Measurements from ENCODE around the gene HEMGN.

The HEMGN gene

DNA sequence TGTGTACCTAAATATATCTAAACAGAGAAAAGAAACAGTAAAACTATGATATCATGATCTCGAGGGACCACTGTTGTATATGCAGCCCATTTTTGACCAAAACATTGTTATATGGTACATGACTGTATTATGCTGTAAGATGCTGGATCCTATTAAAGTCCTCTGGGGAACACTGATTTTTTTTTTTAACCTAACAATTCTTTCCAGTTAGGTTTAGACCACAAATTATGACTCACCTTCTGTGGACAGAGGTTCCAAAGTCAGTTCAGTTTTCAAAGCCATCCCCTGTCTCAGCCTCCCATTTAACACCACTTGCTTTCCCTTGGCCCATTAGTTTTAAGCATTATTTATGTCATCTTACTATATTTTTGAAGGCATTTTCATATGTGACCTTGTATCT is 42.8 kb downstream of the HEMGN start:
- DNase-seq = no peak

DNA sequence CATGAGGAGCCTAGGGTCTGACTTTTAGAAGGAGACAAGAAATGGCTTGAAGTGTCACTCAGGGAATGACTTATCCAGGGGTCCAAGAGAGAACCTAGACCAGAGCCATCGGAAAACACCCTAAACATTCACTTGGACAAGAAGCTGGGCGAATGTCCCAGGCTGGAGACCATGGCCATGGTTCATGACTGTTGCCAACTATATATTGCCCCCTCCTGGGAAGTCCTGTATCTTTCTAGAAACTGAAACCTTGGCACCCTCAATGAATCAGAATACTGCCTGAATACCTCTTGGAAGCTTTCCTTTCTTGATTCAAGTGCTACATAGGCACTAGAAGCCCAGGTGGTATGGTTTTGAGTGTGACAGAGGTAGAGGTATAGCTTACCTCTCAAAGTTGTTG is 45.6 kb downstream of the HEMGN start:
- no peak for DNase-seq

DNA sequence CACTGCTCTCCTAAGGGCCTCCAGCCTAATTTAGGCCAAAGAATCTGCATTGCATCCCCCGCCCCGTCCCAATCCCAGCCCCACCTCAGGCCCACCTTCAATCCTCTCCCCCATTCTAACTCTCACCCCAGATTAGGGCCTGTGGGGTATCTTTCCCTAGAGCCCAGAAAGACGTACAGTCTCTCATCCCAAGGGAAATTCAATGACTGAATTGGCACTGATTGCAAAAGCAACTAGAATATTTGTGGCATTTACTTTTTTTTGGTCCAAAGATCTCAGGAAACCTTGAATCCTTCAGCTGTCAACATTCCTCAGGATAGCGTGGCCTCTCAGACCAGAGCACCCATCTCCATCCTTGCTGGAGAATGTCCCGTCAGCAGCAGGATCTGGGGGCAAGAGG is 46.2 kb downstream of the HEMGN start:
- DNase-seq = no peak

DNA sequence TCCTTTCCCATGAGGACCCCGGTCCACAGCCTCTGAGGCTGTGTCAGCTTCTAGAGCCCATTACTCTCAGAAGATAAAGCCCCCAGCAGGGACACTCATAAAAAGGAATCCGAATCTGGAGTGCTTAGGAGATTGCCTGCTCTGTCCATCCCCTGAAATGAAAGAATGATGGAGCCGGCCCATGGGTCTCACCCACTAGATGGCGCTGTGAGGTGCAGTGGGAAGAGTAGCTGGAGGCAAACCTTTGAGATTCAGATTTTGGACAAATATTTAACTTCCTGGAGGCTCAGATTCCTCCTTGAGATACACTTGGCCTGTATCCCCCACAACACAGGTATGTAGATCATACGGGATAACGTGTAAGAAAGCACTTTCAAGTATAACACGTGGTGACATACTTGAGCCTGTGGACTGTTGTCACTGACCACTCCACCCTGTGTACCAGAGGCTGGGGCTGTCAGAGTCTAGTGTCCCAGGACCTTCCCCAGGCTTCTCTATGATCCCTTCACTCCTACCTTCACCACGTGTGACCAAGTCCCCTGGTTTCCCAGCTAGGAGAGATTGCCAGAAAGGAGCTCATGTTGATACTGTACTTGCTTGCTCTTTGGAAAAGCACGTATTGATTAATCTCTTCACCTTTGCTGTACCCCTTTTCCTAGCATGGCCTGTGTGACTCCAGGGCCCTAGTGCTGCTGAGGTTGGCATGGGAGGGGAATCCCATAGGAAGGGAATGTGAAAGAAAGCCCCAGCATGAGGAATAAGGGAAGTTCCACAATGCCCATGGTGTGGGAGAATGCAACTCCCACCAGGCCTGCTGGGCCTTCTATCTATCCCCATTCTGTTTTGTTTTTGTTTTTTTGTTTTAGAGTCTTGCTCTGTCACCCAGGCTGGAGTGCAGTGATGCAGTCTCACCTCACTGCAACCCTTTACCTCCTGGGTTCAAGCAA is 47.8 kb downstream of the HEMGN start:
- DNase-seq = peak; percentile 27 to 68 (median 54)

DNA sequence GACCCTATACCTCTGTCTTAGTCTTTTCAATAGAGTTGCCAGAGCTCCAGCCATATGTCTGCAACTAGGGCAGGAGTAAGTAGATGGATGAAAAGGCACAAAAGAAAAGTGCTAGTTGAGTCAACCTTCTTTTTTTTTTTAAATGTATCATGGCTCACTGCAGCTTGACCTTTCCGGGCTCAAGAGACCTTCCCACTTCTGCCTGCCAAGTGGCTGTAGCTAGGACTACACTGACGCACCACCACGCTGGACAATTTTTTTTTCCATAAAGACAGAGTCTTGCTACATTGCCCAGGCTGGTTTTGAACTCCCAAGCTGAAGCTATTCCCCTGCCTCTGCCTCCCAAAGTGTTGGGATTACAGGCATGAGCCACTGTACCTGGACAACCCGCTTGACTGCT is 57.6 kb downstream of the HEMGN start:
- DNase-seq = no peak
